Adrenal gland (tissue), 12 donors: Measurements from ENCODE around the gene RGSL1. TPM values are rescaled to one million over a fixed set of nuclear protein-coding genes. Genes with fewer than 3 reads are reported as not detected.

Experiments
- DNase-seq, 7 donors: peaks; one replicate each; pipeline ENCODE4 v3.0.0-alpha.2; 2019 to 2020
- H3K27ac ChIP-seq, 5 donors: fragments of 200-600 bp; sonication (generic) in 4 of 5; 1 replicate in 3 of 5; 2 replicates in 2 of 5; pipeline versions ENCODE4 v1.5.1 to v1.8.0; 2016 to 2020; ENCODE audit warnings: mild to moderate bottlenecking in 1 of 5
- H3K27me3 ChIP-seq: fragments of 200-600 bp; 2 replicates; pipeline ENCODE4 v1.8.0; 2021
- H3K36me3 ChIP-seq, 2 donors: fragments of 200-600 bp; replicated peaks in 1 of 2; 1 replicate in 1 of 2; 2 replicates in 1 of 2; pipeline versions ENCODE4 v1.5.1 to v1.8.0; 2018 to 2022
- H3K4me1 ChIP-seq, 2 donors: fragments of 200-600 bp; replicated peaks in 1 of 2; 1 replicate in 1 of 2; 2 replicates in 1 of 2; pipeline versions ENCODE4 v1.5.1 to v1.8.0; 2018 to 2021
- H3K4me3 ChIP-seq, 4 donors: fragments of 200-600 bp; sonication (generic) in 3 of 4; one replicate each; pipeline ENCODE4 v1.5.1; 2016 to 2018
- H3K9me3 ChIP-seq, 3 donors: fragments of 200-600 bp; sonication (generic) in 1 of 3; replicated peaks in 1 of 3; 1 replicate in 2 of 3; 2 replicates in 1 of 3; pipeline versions ENCODE4 v1.5.1 to v1.8.0; 2016 to 2021
- CTCF ChIP-seq, 6 experiments: fragments of 450-650 bp in 4 of 6; fragments of 200-600 bp in 2 of 6; sonication (generic) in 1 of 6; IDR thresholded peaks; 1 replicate in 5 of 6; 2 replicates in 1 of 6; pipeline versions ENCODE4 v1.5.1 to v1.8.0; 2016 to 2021; ENCODE audit warnings: antibody characterized with exemption in 6 of 6, mild to moderate bottlenecking in 2 of 6, moderate library complexity in 1 of 6
- POLR2A ChIP-seq, 2 donors: fragments of 450-650 bp; IDR thresholded peaks; one replicate each; pipeline ENCODE4 v1.6.1; 2017; ENCODE audit warnings: antibody characterized with exemption in 2 of 2, mild to moderate bottlenecking in 2 of 2, moderate library complexity in 1 of 2
- WGBS, 4 donors: extraction: QIAGEN DNeasy Blood & Tissue Kit in 2 of 4; methylation state at CpG; one replicate each; pipeline versions ENCODE4 v1.1.5 to v1.1.7; 2013 to 2017; 5-methylcytosine and 5-hydroxymethylcytosine counted together
- intact Hi-C, 2 donors: fragments of 100-400 bp; cut with DNase I; formaldehyde crosslinking; loops; one replicate each; pipeline versions ENCODE4 v1.14.1 to v1.15.0; 2022 to 2023
- polyA plus RNA-seq, 3 donors: library from polyadenylated mRNA; stranded (reverse); fragments of 200-250 nt in 2 of 3; fragments of 350-450 nt in 1 of 3; fragmentation: Illumina TruSeq in 1 of 3; extraction: RNeasy Lipid Tissue Mini Kit (QIAGEN cat#74804) in 1 of 3; gene quantifications; one replicate each; pipeline ENCODE4 v1.2.3, GENCODE V29; 2013 to 2014
- total RNA-seq, 9 donors: library from RNA; depleted of rRNA in 4 of 9; stranded (reverse); fragments of >200 nt in 4 of 9; fragments of 120-200 nt in 1 of 9; fragmentation: NEBNext Ultra II Directional in 1 of 9; extraction: Animal tissue kit (Norgen Biotek cat#: 25700) in 1 of 9; gene quantifications; one replicate each; pipeline versions ENCODE4 v1.1.0 to v1.2.4, GENCODE V29; 2013 to 2023
- donor health status: healthy with polysubstance abuse.
- donor health status: Bipolar disorder and iron deficiency.
- donor health status: DM: yes; HTN: yes; CAD: no.
- donor health status: DM: no; HTN: no; CAD: no.
- donor health status: DM: no; HTN: no; CAD: no.
- donor health status: DM: yes; HTN: yes; CAD: no.

RGSL1 gene
- total and polyA plus RNA-seq, 12 donors = not detected

- intact Hi-C loops = no loop called here
- DNase-seq = no peak
- Histone ChIP-seq H3K4me3 (no peak overlapping the region), H3K9me3 (no peaks in the 10 kb centered on the region), H3K4me1 (no peaks in the 10 kb centered on the region), H3K36me3 (no peaks in the 10 kb centered on the region), H3K27me3 (no peaks in the 10 kb centered on the region), H3K27ac (no peak overlapping the region)
- no peak for TF ChIP-seq CTCF (IDR thresholded peaks at IDR 0.05)
- TF ChIP-seq POLR2A (IDR thresholded peaks at IDR 0.05) = no peak
Observed at GRCh38 chr1:182556279-182556678, 106.3 kb downstream of the RGSL1 start.

- intact Hi-C loops = no loop called here
- H3K9me3 ChIP-seq = no peaks in the 10 kb centered on the region
- H3K27me3 ChIP-seq = no peaks in the 10 kb centered on the region
Observed at GRCh38 chr1:182560392-182560984, 110.5 kb downstream of the RGSL1 start.

GRCh38 chr1:182561456-182561855 is 111.5 kb downstream of the RGSL1 start:
- no peaks in the 10 kb centered on the region for H3K4me1 ChIP-seq
- H3K27ac ChIP-seq = no peak overlapping the region
- DNase-seq = no peak
- H3K4me3 ChIP-seq = no peak overlapping the region
- no peak for TF ChIP-seq POLR2A (IDR thresholded peaks at IDR 0.05)
- no peak for TF ChIP-seq CTCF (IDR thresholded peaks at IDR 0.05)
- intact Hi-C loops = no loop called here
- no peaks in the 10 kb centered on the region for H3K27me3 ChIP-seq
- WGBS, 4 donors = 75 to 81% (median 80%) methylated on average over 4 of the region's 4 CpGs
- no peaks in the 10 kb centered on the region for H3K9me3 ChIP-seq
- H3K36me3 ChIP-seq = no peaks in the 10 kb centered on the region

More at GRCh38 chr1:182560392-182560984, 110.5 kb downstream of the RGSL1 start:
- H3K36me3 ChIP-seq = no peaks in the 10 kb centered on the region
- WGBS, 4 donors = 62 to 68% (median 66%) methylated on average over 7 of the region's 7 CpGs
- no peaks in the 10 kb centered on the region for H3K4me1 ChIP-seq
- TF ChIP-seq CTCF (IDR thresholded peaks at IDR 0.05) = no peak
- TF ChIP-seq POLR2A (IDR thresholded peaks at IDR 0.05) = no peak
- H3K4me3 ChIP-seq = no peak overlapping the region
- DNase-seq = no peak
- no peak overlapping the region for H3K27ac ChIP-seq

GRCh38 chr1:182563095-182563494 is 113.1 kb downstream of the RGSL1 start:
- intact Hi-C loops = no loop called here
- no peak for DNase-seq

More at GRCh38 chr1:182563095-182563494, 113.1 kb downstream of the RGSL1 start:
- no peak for TF ChIP-seq POLR2A (IDR thresholded peaks at IDR 0.05)
- no peak for TF ChIP-seq CTCF (IDR thresholded peaks at IDR 0.05)
- 80 to 94% (median 91%) methylated on average over 4 of the region's 4 CpGs for WGBS, 4 donors
- Histone ChIP-seq H3K27ac (no peak overlapping the region), H3K36me3 (no peaks in the 10 kb centered on the region), H3K4me3 (no peak overlapping the region), H3K4me1 (no peaks in the 10 kb centered on the region), H3K27me3 (no peaks in the 10 kb centered on the region), H3K9me3 (no peaks in the 10 kb centered on the region)
